Stomach (tissue), 9 donors: ENCODE data around the gene ADCY10. TPM values are rescaled to one million over a fixed set of nuclear protein-coding genes. Genes with fewer than 3 reads are reported as not detected.

Experiments used
- DNase-seq, 2 donors: peaks; one replicate each; pipeline versions ENCODE4 v3.0.0 to v3.0.0-alpha.2; 2013 to 2019
- H3K27ac ChIP-seq, 5 donors: fragments of 200-600 bp in 4 of 5; sonication (generic) in 4 of 5; one replicate each; pipeline ENCODE4 v1.5.1; 2013 to 2019; ENCODE audit warnings: mild to moderate bottlenecking in 1 of 5, moderate library complexity in 1 of 5
- H3K27me3 ChIP-seq, 3 donors: fragments of 200-600 bp; sonication (generic); one replicate each; pipeline ENCODE4 v1.5.1; 2017 to 2019; ENCODE audit warnings: mixed run types in 1 of 3
- H3K36me3 ChIP-seq, 4 donors: fragments of 200-600 bp; sonication (generic); 1 replicate in 3 of 4; 2 replicates in 1 of 4; pipeline ENCODE4 v1.5.1; 2016 to 2019
- H3K4me1 ChIP-seq, 4 donors: fragments of 200-600 bp; sonication (generic); one replicate each; pipeline ENCODE4 v1.5.1; 2016 to 2019
- H3K4me3 ChIP-seq, 4 donors: fragments of 200-600 bp; sonication (generic) in 3 of 4; one replicate each; pipeline ENCODE4 v1.5.1; 2016 to 2019; ENCODE audit warnings: mild to moderate bottlenecking in 1 of 4
- H3K9me3 ChIP-seq, 4 donors: fragments of 200-600 bp; sonication (generic); one replicate each; pipeline ENCODE4 v1.5.1; 2016 to 2019
- CTCF ChIP-seq, 7 experiments: fragments of 450-650 bp in 4 of 7; fragments of 200-600 bp in 3 of 7; sonication (generic) in 3 of 7; IDR thresholded peaks; one replicate each; pipeline ENCODE4 v1.5.1; 2016 to 2019; ENCODE audit warnings: antibody characterized with exemption in 7 of 7, control low read depth in 2 of 7, mild to moderate bottlenecking in 1 of 7
- EP300 ChIP-seq: sonication (generic); formaldehyde crosslinking; IDR thresholded peaks from one replicate; pipeline ENCODE4 v1.6.1; 2017; ENCODE audit warnings: antibody characterized with exemption
- POLR2A ChIP-seq, 4 donors: fragments of 450-650 bp; IDR thresholded peaks; one replicate each; pipeline ENCODE4 v1.6.1; 2016; ENCODE audit warnings: antibody characterized with exemption in 4 of 4, control low read depth in 2 of 4, mild to moderate bottlenecking in 1 of 4, moderate library complexity in 1 of 4
- POLR2AphosphoS5 ChIP-seq, 3 donors: sonication (generic); formaldehyde crosslinking; IDR thresholded peaks; one replicate each; pipeline ENCODE4 v1.6.1; 2016; ENCODE audit warnings: antibody characterized with exemption in 3 of 3
- WGBS, 5 donors: extraction: QIAGEN DNeasy Blood & Tissue Kit in 3 of 5; methylation state at CpG; one replicate each; pipeline versions ENCODE4 v1.1.5 to v1.1.7; 2013 to 2018; 5-methylcytosine and 5-hydroxymethylcytosine counted together
- intact Hi-C: fragments of 100-400 bp; cut with DNase I; formaldehyde crosslinking; loops from one replicate; pipeline ENCODE4 v1.15.1; 2023; ENCODE audit warnings: low total_unique reads
- polyA plus RNA-seq, 3 donors: library from polyadenylated mRNA; stranded (reverse); fragments of 200-250 nt; gene quantifications; one replicate each; pipeline ENCODE4 v1.2.3, GENCODE V29; 2013
- total RNA-seq, 5 donors: library from RNA; depleted of rRNA; stranded (reverse); fragments of >200 nt; gene quantifications; one replicate each; pipeline versions ENCODE4 v1.1.0 to v1.2.3, GENCODE V29; 2014 to 2016
- donor health status: healthy with polysubstance abuse.
- donor health status: Bipolar disorder and iron deficiency.
- donor health status: healthy.

Gene ADCY10
- total and polyA plus RNA-seq, 8 donors, result 0.60 TPM; not detected in 7

GRCh38 chr1:167770127-167770526 lies 143.8 kb downstream of the ADCY10 start:
- Histone ChIP-seq H3K36me3 (peaks cover 6 to 89% (median 84%) of the 10 kb centered on the region in 4 donors), H3K4me3 (no peak overlapping the region), H3K27me3 (no peaks in the 10 kb centered on the region), H3K9me3 (no peaks in the 10 kb centered on the region), H3K4me1 (peaks cover 0 to 6% (median 0%) of the 10 kb centered on the region in 4 donors), H3K27ac (no peak overlapping the region)
- intact Hi-C loops, result no loop called here
- WGBS, 5 donors, result 73 to 85% (median 80%) methylated on average over 3 of the region's 3 CpGs
- DNase-seq, result no peak
- TF ChIP-seq EP300 (no peak), CTCF (IDR thresholded peaks at IDR 0.05) (no peak), POLR2AphosphoS5 (IDR thresholded peaks at IDR 0.05) (no peak), POLR2A (IDR thresholded peaks at IDR 0.05) (no peak)

- intact Hi-C loops, result no loop called here
- TF ChIP-seq POLR2A (IDR thresholded peaks at IDR 0.05) (no peak), POLR2AphosphoS5 (IDR thresholded peaks at IDR 0.05) (no peak), EP300 (no peak), CTCF (IDR thresholded peaks at IDR 0.05) (no peak)
- Histone ChIP-seq H3K4me3 (no peak overlapping the region), H3K36me3 (peaks cover 6 to 66% (median 61%) of the 10 kb centered on the region in 4 donors), H3K27ac (no peak overlapping the region), H3K4me1 (peaks cover 0 to 23% (median 9%) of the 10 kb centered on the region in 4 donors), H3K9me3 (no peaks in the 10 kb centered on the region), H3K27me3 (no peaks in the 10 kb centered on the region)
- no peak for DNase-seq
Measured at GRCh38 chr1:167767761-167768160, 146.2 kb downstream of the ADCY10 start.

GRCh38 chr1:167766538-167766937 lies 147.4 kb downstream of the ADCY10 start:
- TF ChIP-seq POLR2AphosphoS5 (IDR thresholded peaks at IDR 0.05) (no peak), CTCF (IDR thresholded peaks at IDR 0.05) (no peak), POLR2A (IDR thresholded peaks at IDR 0.05) (no peak), EP300 (no peak)
- intact Hi-C loops, result no loop called here
- Histone ChIP-seq H3K9me3 (no peaks in the 10 kb centered on the region), H3K4me3 (no peak overlapping the region), H3K4me1 (peaks cover 0 to 30% (median 10%) of the 10 kb centered on the region in 4 donors), H3K27ac (no peak overlapping the region), H3K36me3 (peaks cover 6 to 54% (median 49%) of the 10 kb centered on the region in 4 donors), H3K27me3 (no peaks in the 10 kb centered on the region)
- WGBS, 5 donors, result 92 to 96% (median 95%) methylated on average over 2 of the region's 2 CpGs
- no peak for DNase-seq

- DNase-seq, result no peak
- no peak overlapping the region for H3K27ac ChIP-seq
- no peaks in the 10 kb centered on the region for H3K9me3 ChIP-seq
- peaks cover 6 to 48% (median 46%) of the 10 kb centered on the region in 4 donors for H3K36me3 ChIP-seq
- H3K27me3 ChIP-seq, result no peaks in the 10 kb centered on the region
- no peak overlapping the region for H3K4me3 ChIP-seq
- WGBS, 5 donors, result 83 to 94% (median 90%) methylated on average over 6 of the region's 6 CpGs
- H3K4me1 ChIP-seq, result peaks cover 0 to 37% (median 13%) of the 10 kb centered on the region in 4 donors
- intact Hi-C loops, result no loop called here
- TF ChIP-seq POLR2AphosphoS5 (IDR thresholded peaks at IDR 0.05) (no peak), POLR2A (IDR thresholded peaks at IDR 0.05) (no peak)
Measured at GRCh38 chr1:167765496-167765895, 148.4 kb downstream of the ADCY10 start.

GRCh38 chr1:167764458-167765330 lies 149.2 kb downstream of the ADCY10 start:
- Histone ChIP-seq H3K36me3 (peaks cover 6 to 40% (median 39%) of the 10 kb centered on the region in 4 donors), H3K4me1 (peaks cover 0 to 37% (median 13%) of the 10 kb centered on the region in 4 donors), H3K9me3 (no peaks in the 10 kb centered on the region), H3K27ac (no peak overlapping the region), H3K27me3 (no peaks in the 10 kb centered on the region), H3K4me3 (no peak overlapping the region)
- DNase-seq, result no peak
- no peak for TF ChIP-seq EP300
- TF ChIP-seq POLR2AphosphoS5 (IDR thresholded peaks at IDR 0.05), result no peak
- no peak for TF ChIP-seq POLR2A (IDR thresholded peaks at IDR 0.05)
- no peak for TF ChIP-seq CTCF (IDR thresholded peaks at IDR 0.05)
- WGBS, 5 donors, result 84 to 88% (median 87%) methylated on average over 5 of the region's 5 CpGs
- intact Hi-C loops, result no loop called here
